SK-N-MC (cell line): ENCODE data around the gene PPP1R12A.

Source experiments
- EZH2 ChIP-seq: fragments of 200-600 bp; sonication (generic); IDR thresholded peaks from one replicate; pipeline ENCODE4 v1.6.1; 2017; ENCODE audit warnings: antibody characterized with exemption
- FOXP2 ChIP-seq: optimal IDR thresholded peaks from 2 replicates; pipeline ENCODE3; 2011; ENCODE audit warnings: mild to moderate bottlenecking, moderate library complexity; ENCODE audit not compliant: insufficient read depth; ENCODE audit errors: extremely low read length, control extremely low read depth
- POLR2AphosphoS5 ChIP-seq: IDR thresholded peaks from 2 replicates; pipeline ENCODE4 v1.6.1; 2012; ENCODE audit warnings: mild to moderate bottlenecking, low read depth, low read length, borderline replicate concordance

GRCh38 chr12:79841878-79842265, 93.0 kb downstream of the PPP1R12A start:
- TF ChIP-seq POLR2AphosphoS5 (no peak), EZH2 (no peak), FOXP2 (no peak)
